HG03135 (cell line): ENCODE measurements around the gene BCKDHB.
A peak's percentile ranks its signal among the peaks of the same experiment; 100 is the strongest.
"Not testable (repeated sequence)": the region's sequence is repeated elsewhere in the genome, so short reads cannot be mapped to it uniquely, and the experiment has no call there.

Experiments
- ATAC-seq: cut with Tn5 transposase; IDR thresholded peaks from one replicate; pipeline ENCODE4 v1.9.1; 2021; ENCODE audit warnings: mild to moderate bottlenecking, moderate library complexity; ENCODE audit not compliant: unreplicated experiment

Gene BCKDHB

GRCh38 chr6:80205404-80205803 is 98.9 kb downstream of the BCKDHB start:
- no peak for ATAC-seq

GRCh38 chr6:80206758-80207157 is 100.3 kb downstream of the BCKDHB start:
- no peak for ATAC-seq

GRCh38 chr6:80209430-80209829 is 103.0 kb downstream of the BCKDHB start:
- ATAC-seq = peak; percentile 50

- ATAC-seq = no peak
Measured at GRCh38 chr6:80210618-80211017, 104.1 kb downstream of the BCKDHB start.

- ATAC-seq = no peak
Measured at GRCh38 chr6:80211286-80211685, 104.8 kb downstream of the BCKDHB start.

GRCh38 chr6:80211890-80212289 is 105.4 kb downstream of the BCKDHB start:
- ATAC-seq = not testable (repeated sequence)

- ATAC-seq = peak; percentile 87
Measured at GRCh38 chr6:80214436-80215022, 108.1 kb downstream of the BCKDHB start.

GRCh38 chr6:80215063-80215462 is 108.6 kb downstream of the BCKDHB start:
- ATAC-seq = no peak

- no peak for ATAC-seq
Measured at GRCh38 chr6:80217794-80218193, 111.3 kb downstream of the BCKDHB start.

- no peak for ATAC-seq
Measured at GRCh38 chr6:80223743-80224212, 117.3 kb downstream of the BCKDHB start.

GRCh38 chr6:80226151-80226550 is 119.7 kb downstream of the BCKDHB start:
- ATAC-seq = no peak

GRCh38 chr6:80226699-80227098 is 120.2 kb downstream of the BCKDHB start:
- ATAC-seq = no peak

GRCh38 chr6:80227545-80228105 is 121.2 kb downstream of the BCKDHB start:
- no peak for ATAC-seq

GRCh38 chr6:80233262-80233661 is 126.8 kb downstream of the BCKDHB start:
- ATAC-seq = no peak

GRCh38 chr6:80233958-80234357 is 127.5 kb downstream of the BCKDHB start:
- no peak for ATAC-seq

- ATAC-seq = no peak
Measured at GRCh38 chr6:80234401-80234800, 127.9 kb downstream of the BCKDHB start.

GRCh38 chr6:80234908-80235307 is 128.4 kb downstream of the BCKDHB start:
- ATAC-seq = no peak

- no peak for ATAC-seq
Measured at GRCh38 chr6:80235647-80236046, 129.2 kb downstream of the BCKDHB start.

GRCh38 chr6:80238754-80239153 is 132.3 kb downstream of the BCKDHB start:
- not testable (repeated sequence) for ATAC-seq

- no peak for ATAC-seq
Measured at GRCh38 chr6:80245043-80245442, 138.6 kb downstream of the BCKDHB start.

GRCh38 chr6:80249897-80250296 is 143.4 kb downstream of the BCKDHB start:
- ATAC-seq = no peak

GRCh38 chr6:80250391-80250997 is 144.0 kb downstream of the BCKDHB start:
- no peak for ATAC-seq
